Measurements from ENCODE around the gene CISH.

The CISH gene

GRCh38 chr3:50572158-50572557 is 39.4 kb downstream of the CISH start:
- peak; percentile 80 for DNase-seq (ENCODE audit: low read depth, low spot score)

- no peak for DNase-seq (ENCODE audit: low read depth, low spot score)
Observed at GRCh38 chr3:50571486-50571885, 40.1 kb downstream of the CISH start.

DNA sequence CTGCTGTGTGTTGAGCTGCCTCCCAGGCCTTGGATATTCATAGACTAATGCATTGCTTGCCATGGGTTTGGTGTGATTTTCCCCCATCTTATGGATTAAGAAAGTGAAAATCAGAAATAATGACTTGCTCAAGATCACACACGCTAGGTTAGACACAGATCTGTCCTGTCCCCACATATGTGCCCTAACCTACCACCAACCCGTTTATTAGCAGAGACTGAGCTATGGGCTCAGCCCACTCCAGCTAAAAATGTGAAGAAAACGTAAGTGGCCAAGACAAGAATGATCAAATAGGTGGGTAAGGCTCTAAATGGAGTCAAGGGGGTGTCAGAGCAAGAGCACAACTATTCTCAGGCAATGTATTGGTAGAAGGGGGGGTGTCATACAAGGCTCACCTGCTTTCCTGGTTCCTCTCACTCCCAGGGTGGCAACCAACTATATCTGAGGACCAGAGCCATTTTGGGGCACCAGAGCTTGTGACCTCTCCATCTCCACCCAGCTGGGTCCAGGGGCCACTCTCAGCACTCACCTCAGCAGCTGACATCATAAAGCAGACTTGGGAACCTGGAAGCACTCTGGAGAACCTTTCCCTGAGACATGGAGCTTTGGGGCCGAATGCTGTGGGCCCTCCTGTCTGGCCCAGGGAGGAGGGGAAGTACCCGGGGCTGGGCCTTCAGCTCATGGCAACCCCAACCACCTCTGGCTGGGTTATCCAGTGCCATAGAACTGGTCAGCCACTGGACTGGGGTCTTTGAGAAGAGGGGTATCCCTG is 40.9 kb downstream of the CISH start:
- no peak for DNase-seq (ENCODE audit: low read depth, low spot score)

GRCh38 chr3:50568947-50569749 is 42.4 kb downstream of the CISH start, which contains the start of gene HEMK1:
HEMK1 (plus strand) TSS chr3:50569522; CDS start chr3:50571105, 1,583 bp downstream.
- peak; percentile 97 for DNase-seq (ENCODE audit: low read depth, low spot score)

- peak; percentile 95 for DNase-seq (ENCODE audit: low read depth, low spot score)
Observed at GRCh38 chr3:50567386-50568167, 44.0 kb downstream of the CISH start, which contains the start of gene C3orf18. C3orf18 (minus strand) TSS chr3:50567747; CDS start chr3:50565699, 2,048 bp downstream.

- no peak for DNase-seq (ENCODE audit: low read depth, low spot score)
Observed at GRCh38 chr3:50567011-50567385, 44.6 kb downstream of the CISH start.

- no peak for DNase-seq (ENCODE audit: low read depth, low spot score)
Observed at GRCh38 chr3:50564321-50564720, 47.3 kb downstream of the CISH start.

DNA sequence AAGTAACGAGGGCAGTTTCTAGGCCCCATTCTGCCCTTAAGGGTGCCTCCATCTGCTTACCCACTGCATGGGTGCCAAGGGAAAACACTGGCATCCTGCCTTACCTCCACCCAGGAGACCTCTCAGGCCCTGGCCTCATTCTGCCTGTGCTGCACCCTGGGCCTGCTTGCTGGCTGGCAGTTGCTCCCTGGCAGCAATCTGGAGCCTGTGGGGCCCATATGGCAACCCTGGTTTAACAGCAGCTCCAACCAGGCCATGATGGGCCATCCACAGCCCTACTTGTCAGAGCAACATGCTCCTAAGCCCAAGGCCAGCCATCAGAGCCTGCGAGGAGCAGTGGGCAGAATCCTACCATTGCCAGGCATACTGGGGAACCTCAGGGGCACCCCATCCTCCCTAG is 47.7 kb downstream of the CISH start:
- DNase-seq (ENCODE audit: low read depth, low spot score), result no peak

GRCh38 chr3:50562861-50563260 is 48.7 kb downstream of the CISH start:
- DNase-seq (ENCODE audit: low read depth, low spot score), result peak; percentile 49

DNA sequence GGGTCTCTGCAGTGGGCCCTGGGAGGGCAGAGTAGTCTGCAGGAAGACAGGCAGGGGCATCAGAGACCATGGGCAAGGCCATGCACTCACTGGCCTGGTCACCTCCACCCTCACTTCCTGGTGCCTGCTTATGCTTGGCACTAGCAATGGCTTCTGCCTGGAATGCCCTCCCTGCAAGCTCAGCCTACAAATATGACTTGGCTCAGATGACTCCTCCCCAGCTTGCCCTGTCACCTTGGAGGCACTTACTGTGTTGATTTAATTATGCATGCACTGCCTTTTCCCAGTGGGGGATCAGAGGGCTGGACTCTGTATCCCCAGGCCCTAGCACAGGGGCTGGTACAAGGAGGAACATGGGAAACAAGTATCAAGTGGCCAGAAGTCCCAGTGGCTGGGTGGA is 51.9 kb downstream of the CISH start:
- no peak for DNase-seq (ENCODE audit: low read depth, low spot score)

DNA sequence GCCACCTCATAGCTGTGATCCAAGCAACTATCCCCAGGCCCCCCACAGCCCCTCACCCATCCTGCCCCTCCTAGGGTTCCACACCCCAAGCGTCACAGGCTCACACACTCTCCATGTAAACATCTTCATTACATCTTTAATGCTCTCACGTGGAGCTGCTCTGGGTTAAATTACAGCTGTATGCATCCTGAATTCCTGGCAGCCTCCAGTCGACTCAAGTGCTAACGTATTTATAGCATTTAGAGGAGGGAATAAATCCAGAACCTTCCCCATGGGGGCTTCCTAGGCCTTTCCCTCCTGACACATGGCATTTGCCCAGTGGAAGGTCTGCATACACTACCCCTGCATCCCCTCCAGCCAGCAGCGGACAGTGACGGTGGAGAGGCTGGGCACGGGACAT is 53.7 kb downstream of the CISH start:
- no peak for DNase-seq (ENCODE audit: low read depth, low spot score)

DNA sequence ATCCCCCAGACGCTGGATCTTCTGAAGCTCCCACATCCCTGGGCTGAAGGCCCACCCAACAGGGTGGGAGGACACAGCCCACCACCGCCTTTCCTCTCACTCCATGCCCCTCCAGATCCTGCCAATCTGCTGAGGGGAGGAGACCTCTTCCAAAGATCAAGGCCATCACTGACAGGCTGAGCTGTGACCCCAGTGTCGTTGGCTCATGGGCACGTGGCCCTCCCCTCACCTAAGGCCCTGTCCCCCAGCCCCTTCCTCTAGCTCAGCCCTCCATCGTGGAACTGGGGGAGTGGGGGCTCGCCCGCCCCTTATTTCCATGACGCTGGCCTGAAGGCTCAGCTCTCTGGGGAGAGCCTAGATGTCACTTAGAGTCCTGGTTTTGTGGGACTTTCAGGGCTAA is 54.5 kb downstream of the CISH start:
- no peak for DNase-seq (ENCODE audit: low read depth, low spot score)

All from astrocyte of the hippocampus (primary cell).